ENCODE data around the gene FXYD7. TPM values are rescaled to one million over a fixed set of nuclear protein-coding genes. Genes with fewer than 3 reads are reported as not detected.
A peak's percentile ranks its signal among the peaks of the same experiment; 100 is the strongest.

Gene FXYD7
- total RNA-seq, 1 donor from 2014 or later, result not detected

DNA sequence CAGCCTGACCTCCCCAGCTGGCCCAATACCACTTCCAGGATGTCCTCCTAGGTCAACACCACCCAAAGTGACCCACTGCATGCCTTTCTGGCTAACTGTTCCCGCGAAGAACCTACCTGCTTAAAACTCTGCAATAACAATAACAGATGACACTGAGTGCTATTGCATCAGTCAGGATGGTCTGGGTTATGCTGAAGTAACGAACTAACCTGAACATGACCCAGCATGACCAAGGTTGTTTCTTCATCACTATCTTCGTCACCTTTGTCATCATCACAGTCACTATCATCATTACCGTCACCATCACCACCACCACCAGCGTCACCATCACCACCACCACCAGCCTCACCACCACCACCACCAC, 38.0 kb upstream of the FXYD7 start:
- intact Hi-C loops (cut with micrococcal nuclease), result no loop called here
- peaks cover 10% of the 10 kb centered on the region for H3K4me1 Mint-ChIP-seq (ENCODE audit: low read depth)
- peaks cover 7% of the 10 kb centered on the region for H3K9me3 Mint-ChIP-seq
- H3K36me3 Mint-ChIP-seq (ENCODE audit: low read depth), result no peaks in the 10 kb centered on the region
- peaks cover 3% of the 10 kb centered on the region for H3K27me3 Mint-ChIP-seq (ENCODE audit: low read depth)
- no peak overlapping the region for H3K4me3 Mint-ChIP-seq (ENCODE audit: low read depth)
- DNase-seq (ENCODE audit: low spot score), result no peak
- no peak overlapping the region for H3K27ac Mint-ChIP-seq

DNA sequence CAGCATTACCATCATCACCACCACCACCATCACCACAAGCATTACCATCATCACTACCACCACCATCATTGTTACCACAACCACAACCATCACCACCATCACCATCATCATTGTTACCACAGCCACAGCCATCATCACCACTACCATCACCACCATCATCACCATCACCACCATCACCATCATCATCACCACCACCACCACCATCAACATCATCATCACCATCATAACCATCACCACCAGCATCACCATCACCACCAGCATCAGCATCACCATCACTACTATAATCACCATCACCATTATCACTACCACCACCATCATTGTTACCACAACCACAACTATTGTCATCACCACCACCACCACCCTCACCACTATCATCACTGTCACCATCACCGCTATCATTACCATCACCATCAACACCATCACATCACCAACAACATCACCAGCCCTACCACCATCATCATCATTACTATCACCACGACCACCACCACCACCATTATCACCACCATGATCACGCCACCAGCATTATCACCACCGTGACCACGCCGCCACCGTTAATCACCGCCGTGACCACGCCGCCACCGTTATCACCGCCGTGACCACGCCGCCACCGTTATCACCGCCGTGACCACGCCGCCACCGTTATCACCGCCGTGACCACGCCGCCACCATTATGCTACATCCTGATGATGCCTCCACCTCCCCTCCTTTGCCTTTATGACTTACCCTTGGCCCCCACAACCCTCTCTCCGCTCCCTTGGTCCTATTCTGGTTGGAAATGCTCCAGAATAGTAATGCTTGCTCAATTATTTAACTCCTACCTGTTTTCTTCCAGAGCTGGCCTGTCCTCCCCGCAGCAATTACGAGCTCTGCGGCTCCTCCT, 37.4 kb upstream of the FXYD7 start:
- no peak overlapping the region for H3K4me3 Mint-ChIP-seq (ENCODE audit: low read depth)
- H3K9me3 Mint-ChIP-seq, result peaks cover 7% of the 10 kb centered on the region
- H3K27me3 Mint-ChIP-seq (ENCODE audit: low read depth), result peaks cover 3% of the 10 kb centered on the region
- intact Hi-C loops (cut with micrococcal nuclease), result no loop called here
- DNase-seq (ENCODE audit: low spot score), result no peak
- peak overlapping the region; percentile 13 for H3K27ac Mint-ChIP-seq
- no peaks in the 10 kb centered on the region for H3K36me3 Mint-ChIP-seq (ENCODE audit: low read depth)
- H3K4me1 Mint-ChIP-seq (ENCODE audit: low read depth), result peaks cover 10% of the 10 kb centered on the region

DNA sequence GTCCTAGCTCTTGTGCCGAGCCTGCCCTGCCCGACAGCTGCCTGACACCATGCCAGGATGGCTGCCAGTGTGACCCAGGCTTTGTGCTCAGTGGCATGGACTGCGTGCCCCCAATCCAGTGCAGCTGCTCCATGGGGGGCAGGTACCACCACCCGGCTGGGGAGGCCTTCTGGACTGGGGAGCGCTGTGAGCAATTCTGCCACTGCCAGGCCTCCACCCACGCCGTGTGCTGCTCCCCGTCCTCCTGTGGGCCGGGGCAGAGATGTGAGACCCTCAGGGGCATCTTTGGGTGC, 36.8 kb upstream of the FXYD7 start:
- peak overlapping the region; percentile 13 for H3K27ac Mint-ChIP-seq

DNA sequence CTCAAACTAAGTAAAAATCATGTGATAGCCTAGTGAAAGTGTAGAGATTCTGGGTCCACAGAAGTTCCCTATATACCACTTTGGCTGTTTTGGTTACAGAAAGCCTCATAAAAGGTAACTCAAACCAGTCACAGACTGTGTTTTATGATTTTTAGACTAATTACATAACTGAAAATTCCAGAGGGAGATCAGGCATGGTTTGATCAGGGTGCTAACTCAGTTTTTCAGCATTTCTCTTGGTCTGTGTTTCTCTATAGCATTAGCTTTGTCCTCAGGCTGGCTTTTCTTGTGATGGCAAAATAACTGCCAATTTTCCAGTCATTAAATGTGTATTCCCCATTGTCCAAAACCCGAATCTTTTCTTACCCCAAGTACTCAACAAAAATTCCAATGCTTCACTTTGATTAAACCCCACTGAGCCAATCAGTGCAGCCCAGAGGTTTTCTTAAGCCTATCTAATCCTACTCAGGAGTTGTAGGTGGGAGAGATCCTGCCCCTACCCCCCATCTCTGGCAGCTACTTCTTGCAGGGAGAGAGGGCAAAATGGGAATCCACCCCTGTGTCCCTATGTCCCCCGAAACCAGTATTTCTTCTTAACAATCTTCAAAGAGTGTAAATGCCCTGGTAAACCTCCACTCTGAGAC, 36.0 kb upstream of the FXYD7 start:
- H3K9me3 Mint-ChIP-seq, result peaks cover 7% of the 10 kb centered on the region
- H3K36me3 Mint-ChIP-seq (ENCODE audit: low read depth), result no peaks in the 10 kb centered on the region
- no peak overlapping the region for H3K4me3 Mint-ChIP-seq (ENCODE audit: low read depth)
- H3K4me1 Mint-ChIP-seq (ENCODE audit: low read depth), result peaks cover 10% of the 10 kb centered on the region
- peaks cover 3% of the 10 kb centered on the region for H3K27me3 Mint-ChIP-seq (ENCODE audit: low read depth)
- intact Hi-C loops (cut with micrococcal nuclease), result no loop called here
- DNase-seq (ENCODE audit: low spot score), result no peak
- H3K27ac Mint-ChIP-seq, result no peak overlapping the region

More for the DNA sequence above, 36.8 kb upstream of the FXYD7 start:
- peaks cover 7% of the 10 kb centered on the region for H3K9me3 Mint-ChIP-seq
- no peak for DNase-seq (ENCODE audit: low spot score)
- intact Hi-C loops (cut with micrococcal nuclease), result no loop called here
- H3K27me3 Mint-ChIP-seq (ENCODE audit: low read depth), result peaks cover 3% of the 10 kb centered on the region
- H3K36me3 Mint-ChIP-seq (ENCODE audit: low read depth), result no peaks in the 10 kb centered on the region
- H3K4me3 Mint-ChIP-seq (ENCODE audit: low read depth), result no peak overlapping the region
- peaks cover 10% of the 10 kb centered on the region for H3K4me1 Mint-ChIP-seq (ENCODE audit: low read depth)

DNA sequence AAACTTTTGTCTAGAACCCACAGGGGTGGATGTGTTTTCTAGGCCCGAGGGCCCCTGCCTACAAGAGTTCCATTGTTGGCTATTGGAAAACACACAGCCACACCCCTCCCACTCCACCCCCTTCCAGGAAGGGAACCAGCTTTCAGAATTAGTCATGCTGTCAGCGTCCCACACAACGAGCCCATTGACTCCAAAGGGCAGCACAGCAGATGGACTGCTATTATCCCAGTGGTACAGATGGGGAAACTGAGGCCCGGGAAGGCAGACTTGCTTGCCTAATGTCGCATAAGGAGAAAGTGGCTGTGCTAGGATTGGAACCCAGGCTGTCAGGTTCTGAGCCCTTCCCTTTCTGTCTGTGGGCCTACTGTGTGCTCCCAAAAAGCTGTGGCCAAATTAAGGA, 35.5 kb upstream of the FXYD7 start:
- no peak for DNase-seq (ENCODE audit: low spot score)
- peaks cover 10% of the 10 kb centered on the region for H3K4me1 Mint-ChIP-seq (ENCODE audit: low read depth)
- H3K4me3 Mint-ChIP-seq (ENCODE audit: low read depth), result no peak overlapping the region
- H3K36me3 Mint-ChIP-seq (ENCODE audit: low read depth), result no peaks in the 10 kb centered on the region
- peaks cover 7% of the 10 kb centered on the region for H3K9me3 Mint-ChIP-seq
- peaks cover 3% of the 10 kb centered on the region for H3K27me3 Mint-ChIP-seq (ENCODE audit: low read depth)
- H3K27ac Mint-ChIP-seq, result no peak overlapping the region
- intact Hi-C loops (cut with micrococcal nuclease), result no loop called here

DNA sequence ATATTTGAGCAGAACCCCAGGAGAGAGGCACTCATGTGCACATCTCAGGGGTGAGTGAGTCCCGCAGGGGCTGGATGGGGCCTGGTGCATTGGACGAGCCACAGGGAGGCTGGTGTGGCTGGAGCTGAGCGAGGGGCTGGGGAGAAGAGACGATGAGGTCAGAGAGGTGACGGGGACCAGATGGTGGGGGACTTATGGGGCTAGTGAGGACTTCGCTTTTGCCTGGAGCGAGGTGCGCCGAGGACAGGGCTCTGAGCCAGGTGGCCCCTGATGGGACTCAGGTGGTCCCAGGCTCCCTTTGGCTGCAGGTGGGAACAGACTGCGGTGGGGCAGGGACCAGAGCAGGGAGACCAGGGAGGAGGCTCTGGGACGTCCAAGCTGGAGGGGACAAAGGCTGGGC, 34.3 kb upstream of the FXYD7 start:
- Mint-ChIP-seq H3K36me3 (ENCODE audit: low read depth) (no peaks in the 10 kb centered on the region), H3K4me3 (ENCODE audit: low read depth) (no peak overlapping the region), H3K4me1 (ENCODE audit: low read depth) (peaks cover 10% of the 10 kb centered on the region), H3K9me3 (peaks cover 7% of the 10 kb centered on the region), H3K27me3 (ENCODE audit: low read depth) (peaks cover 3% of the 10 kb centered on the region), H3K27ac (no peak overlapping the region)
- intact Hi-C loops (cut with micrococcal nuclease), result no loop called here
- DNase-seq (ENCODE audit: low spot score), result no peak

DNA sequence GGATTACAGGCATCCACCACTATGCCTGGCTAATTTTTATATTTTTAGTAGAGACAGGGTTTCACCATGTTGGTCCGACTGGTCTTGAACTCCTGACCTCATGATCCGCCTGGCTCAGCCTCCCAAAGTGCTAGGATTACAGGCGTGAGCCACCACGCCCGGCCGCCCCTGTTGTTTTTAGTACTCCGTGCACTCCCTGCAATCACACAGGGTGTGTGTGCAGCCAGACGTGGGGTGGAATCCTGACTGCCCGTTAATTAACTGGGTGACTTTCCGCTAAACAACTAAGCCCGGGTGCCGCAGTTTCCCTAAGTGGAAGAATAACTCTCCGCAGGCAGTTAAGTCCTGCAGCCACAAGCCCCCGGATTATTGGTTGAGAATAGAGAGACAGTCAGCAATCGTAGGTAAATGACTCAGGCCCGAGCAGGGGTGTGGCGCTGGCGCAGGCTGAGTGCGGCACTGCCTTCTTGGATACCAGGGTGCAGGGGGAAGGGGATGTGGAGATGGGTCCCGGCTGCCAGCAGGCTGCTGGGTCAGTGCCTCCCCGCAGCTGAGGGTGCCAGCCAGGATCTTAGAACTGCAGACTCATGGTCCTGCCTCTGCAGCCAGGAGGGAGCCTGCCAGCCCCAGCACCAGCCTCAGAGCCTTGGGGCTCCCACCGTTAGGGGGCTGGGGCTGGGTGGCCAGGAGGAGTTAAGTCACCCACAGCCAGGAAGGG, 33.5 kb upstream of the FXYD7 start:
- Mint-ChIP-seq H3K27me3 (ENCODE audit: low read depth) (peaks cover 3% of the 10 kb centered on the region), H3K9me3 (peaks cover 7% of the 10 kb centered on the region), H3K4me3 (ENCODE audit: low read depth) (no peak overlapping the region), H3K27ac (no peak overlapping the region), H3K4me1 (ENCODE audit: low read depth) (peaks cover 11% of the 10 kb centered on the region), H3K36me3 (ENCODE audit: low read depth) (no peaks in the 10 kb centered on the region)
- DNase-seq (ENCODE audit: low spot score), result no peak
- intact Hi-C loops (cut with micrococcal nuclease), result no loop called here

DNA sequence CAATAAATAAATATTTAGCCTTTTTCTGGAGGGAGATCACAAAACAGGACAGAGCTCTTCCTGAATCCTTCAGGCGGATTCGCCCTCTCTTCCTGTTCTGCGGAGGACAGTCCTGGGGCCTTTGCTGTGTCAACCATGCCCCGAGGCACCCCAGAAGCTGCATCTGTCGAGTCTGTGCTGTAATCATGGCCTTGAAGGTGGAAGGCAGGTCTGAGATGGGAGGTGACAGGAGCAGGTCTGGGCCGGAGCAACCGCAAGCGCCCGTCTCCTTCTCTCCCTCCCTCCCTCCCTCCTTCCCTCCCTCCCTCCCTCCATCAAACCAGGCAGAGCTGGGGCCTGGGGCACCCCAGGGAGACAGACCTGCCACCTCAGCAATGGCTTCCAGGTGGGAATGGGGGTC, 32.1 kb upstream of the FXYD7 start:
- no peak overlapping the region for H3K4me3 Mint-ChIP-seq (ENCODE audit: low read depth)
- H3K36me3 Mint-ChIP-seq (ENCODE audit: low read depth), result no peaks in the 10 kb centered on the region
- DNase-seq (ENCODE audit: low spot score), result no peak
- H3K27ac Mint-ChIP-seq, result no peak overlapping the region
- intact Hi-C loops (cut with micrococcal nuclease), result no loop called here
- peaks cover 3% of the 10 kb centered on the region for H3K27me3 Mint-ChIP-seq (ENCODE audit: low read depth)
- H3K4me1 Mint-ChIP-seq (ENCODE audit: low read depth), result peaks cover 13% of the 10 kb centered on the region
- H3K9me3 Mint-ChIP-seq, result peaks cover 7% of the 10 kb centered on the region

DNA sequence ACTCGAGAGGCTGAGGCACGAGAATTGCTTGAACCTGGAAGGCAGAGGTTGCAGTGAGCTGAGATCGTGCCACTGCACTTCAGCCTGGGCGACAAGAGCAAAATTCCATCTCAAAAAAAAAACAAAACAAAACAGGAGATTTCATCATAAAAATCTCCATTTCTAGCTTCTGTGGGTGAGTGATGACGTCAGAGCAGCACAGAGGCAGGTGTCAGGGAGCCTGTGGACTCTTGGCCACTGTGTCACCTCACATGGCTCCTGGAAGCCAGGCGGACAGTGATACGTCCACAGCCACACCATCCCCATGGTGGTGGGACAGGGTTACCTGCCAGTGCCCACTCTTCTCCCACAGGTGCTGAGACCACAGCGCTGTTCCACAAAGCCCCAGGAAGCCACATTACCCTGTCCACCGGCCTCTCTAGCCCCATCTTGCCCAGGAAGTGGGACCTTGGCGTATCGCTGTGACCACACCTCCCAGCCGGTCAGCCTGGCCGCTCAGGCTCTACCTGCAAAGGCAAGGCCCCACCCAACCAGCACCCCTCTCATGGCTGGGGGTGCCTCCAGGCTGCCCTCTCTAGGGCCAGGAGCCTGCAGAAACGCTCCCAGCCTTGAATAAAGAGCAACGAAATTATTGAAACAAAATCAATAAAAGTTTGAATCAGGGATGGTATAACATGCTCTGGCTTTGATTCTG, 29.9 kb upstream of the FXYD7 start:
- no peak for DNase-seq (ENCODE audit: low spot score)
- Mint-ChIP-seq H3K27me3 (ENCODE audit: low read depth) (peaks cover 3% of the 10 kb centered on the region), H3K4me1 (ENCODE audit: low read depth) (peaks cover 4% of the 10 kb centered on the region), H3K36me3 (ENCODE audit: low read depth) (no peaks in the 10 kb centered on the region), H3K9me3 (no peaks in the 10 kb centered on the region), H3K4me3 (ENCODE audit: low read depth) (no peak overlapping the region), H3K27ac (no peak overlapping the region)
- intact Hi-C loops (cut with micrococcal nuclease), result no loop called here

DNA sequence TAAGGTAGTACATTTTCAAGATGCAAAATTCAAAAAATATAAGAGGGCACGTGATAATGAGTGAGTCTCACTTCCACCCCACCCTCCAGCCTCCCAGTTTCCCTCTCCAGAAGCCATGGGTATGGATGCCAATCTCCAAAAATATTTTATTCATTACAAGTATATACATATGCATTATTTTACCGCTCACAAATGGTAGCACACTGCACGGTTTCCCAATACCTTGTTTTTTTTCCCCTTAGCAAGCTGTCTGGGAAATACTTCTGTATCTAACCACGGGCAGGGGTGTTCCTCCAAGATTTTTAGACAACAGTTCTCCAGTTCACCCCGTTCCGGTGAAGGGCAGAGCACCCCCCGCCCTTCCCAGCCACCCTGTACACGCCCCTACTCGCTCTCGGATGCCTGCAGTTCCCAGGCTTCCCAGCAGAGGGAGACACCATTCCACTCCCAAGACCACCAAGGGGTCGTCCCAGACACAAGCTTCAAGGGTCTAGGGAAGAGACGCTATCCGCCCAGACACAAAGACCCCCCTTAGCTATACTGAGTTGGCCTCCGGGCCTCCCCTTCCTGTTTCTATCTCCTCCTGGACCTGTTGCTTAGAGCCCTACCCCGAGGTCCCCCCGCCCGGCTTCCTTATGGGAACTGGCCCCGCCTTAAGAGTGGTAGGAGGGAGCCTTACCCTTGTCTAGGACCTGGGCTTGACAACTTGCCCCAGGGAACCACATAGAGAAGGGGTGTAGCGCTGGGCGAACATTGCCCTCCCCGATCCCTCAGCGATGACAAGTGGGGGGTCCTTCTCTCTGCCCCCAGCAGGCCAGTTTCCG, 28.5 kb upstream of the FXYD7 start:
- Mint-ChIP-seq H3K4me3 (ENCODE audit: low read depth) (no peak overlapping the region), H3K9me3 (no peaks in the 10 kb centered on the region), H3K4me1 (ENCODE audit: low read depth) (peaks cover 4% of the 10 kb centered on the region), H3K36me3 (ENCODE audit: low read depth) (no peaks in the 10 kb centered on the region), H3K27ac (no peak overlapping the region), H3K27me3 (ENCODE audit: low read depth) (no peaks in the 10 kb centered on the region)
- intact Hi-C loops (cut with micrococcal nuclease), result loop anchor here (1.0 to 2.0 kb wide), 2 partner anchors 21 to 48 kb away; partner anchors contain the start of gene LGI4
- peak; percentile 40 for DNase-seq (ENCODE audit: low spot score)

DNA sequence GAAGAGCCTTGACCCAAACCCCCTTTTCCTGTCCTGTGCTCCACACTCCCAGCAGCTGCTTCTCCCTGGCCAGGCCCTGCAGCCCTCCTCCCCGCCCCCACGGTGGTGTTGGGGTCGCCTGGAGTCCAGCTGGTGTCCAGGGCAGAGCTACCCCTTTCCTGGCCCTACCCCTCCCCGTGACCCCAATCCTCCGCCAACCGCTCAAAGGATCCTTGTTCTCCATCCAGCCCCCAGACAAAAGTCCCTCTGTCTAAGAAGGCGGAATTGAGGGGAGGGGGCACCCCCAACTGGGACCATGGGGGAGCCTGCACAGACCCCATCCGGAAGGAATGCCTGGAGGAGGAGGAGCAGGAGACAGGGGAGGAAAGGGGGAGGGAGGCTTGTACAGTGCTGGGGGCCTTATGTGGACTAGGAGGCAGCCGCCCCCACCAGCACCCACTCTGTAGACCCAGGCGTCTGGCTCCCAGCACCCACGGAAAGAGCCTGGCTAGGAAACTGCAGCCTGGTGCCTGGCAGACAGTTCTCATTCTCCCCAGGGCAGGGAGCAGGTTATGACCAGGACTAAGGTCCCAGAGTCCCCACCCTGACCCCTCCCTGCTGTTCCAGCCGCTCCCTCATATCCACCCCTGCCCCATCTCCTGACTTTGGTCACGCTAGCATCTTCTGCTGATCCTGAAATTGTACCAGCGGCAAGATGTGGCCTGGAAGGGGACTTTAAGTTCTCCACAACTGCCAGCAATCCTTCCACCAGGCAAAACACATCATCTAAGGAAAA, 27.7 kb upstream of the FXYD7 start, which contains the start of gene FXYD3:
TSS of gene FXYD3 (plus strand) at position 647 of the 775 bp plus-strand sequence. CDS start 3,554 bp downstream, outside the sequence.
- H3K36me3 Mint-ChIP-seq (ENCODE audit: low read depth), result no peaks in the 10 kb centered on the region
- DNase-seq (ENCODE audit: low spot score), result no peak
- H3K27me3 Mint-ChIP-seq (ENCODE audit: low read depth), result no peaks in the 10 kb centered on the region
- no peak within 1 kb of the TSS for H3K27ac Mint-ChIP-seq
- H3K4me3 Mint-ChIP-seq (ENCODE audit: low read depth), result no peak within 1 kb of the TSS
- peaks cover 4% of the 10 kb centered on the region for H3K4me1 Mint-ChIP-seq (ENCODE audit: low read depth)
- no peaks in the 10 kb centered on the region for H3K9me3 Mint-ChIP-seq
- intact Hi-C loops (cut with micrococcal nuclease), result loop anchor here (2.0 kb wide), 1 partner anchor 49 kb away; no protein-coding TSS in a partner anchor
